DMS 273 treated with DMSO at 0.1 percent for 48 hours (cell line): ENCODE measurements around the gene CNTFR.

Experiments used
- DNase-seq: peaks from one replicate; lab custom pipeline; 2025; lab: John Stamatoyannopoulos, UW

Gene CNTFR

GRCh38 chr9:34590381-34591247, 1.1 kb upstream of the CNTFR start:
- no peak for DNase-seq

GRCh38 chr9:34588671-34589635, 571 bp downstream of the CNTFR start:
- no peak for DNase-seq

GRCh38 chr9:34587271-34587670, 2.3 kb downstream of the CNTFR start:
- no peak for DNase-seq

- no peak for DNase-seq
Observed at GRCh38 chr9:34585946-34586669, 3.4 kb downstream of the CNTFR start.

GRCh38 chr9:34584970-34585369, 4.6 kb downstream of the CNTFR start:
- no peak for DNase-seq

GRCh38 chr9:34582787-34583186, 6.7 kb downstream of the CNTFR start:
- no peak for DNase-seq

GRCh38 chr9:34581318-34581717, 8.2 kb downstream of the CNTFR start:
- DNase-seq = no peak

- DNase-seq = no peak
Observed at GRCh38 chr9:34580358-34580757, 9.2 kb downstream of the CNTFR start.

- DNase-seq = no peak
Observed at GRCh38 chr9:34579808-34580163, 9.7 kb downstream of the CNTFR start.

GRCh38 chr9:34579104-34579807, 10.3 kb downstream of the CNTFR start:
- no peak for DNase-seq

GRCh38 chr9:34578241-34579103, 11.1 kb downstream of the CNTFR start:
- DNase-seq = no peak

GRCh38 chr9:34577400-34578240, 11.9 kb downstream of the CNTFR start:
- DNase-seq = no peak

GRCh38 chr9:34576597-34577399, 12.7 kb downstream of the CNTFR start:
- no peak for DNase-seq

GRCh38 chr9:34575862-34576596, 13.5 kb downstream of the CNTFR start:
- no peak for DNase-seq

- no peak for DNase-seq
Observed at GRCh38 chr9:34575241-34575640, 14.3 kb downstream of the CNTFR start.

- DNase-seq = no peak
Observed at GRCh38 chr9:34574571-34574970, 15.0 kb downstream of the CNTFR start.

- DNase-seq = no peak
Observed at GRCh38 chr9:34573599-34574325, 15.8 kb downstream of the CNTFR start.
